ENCODE data around the gene ERMP1.

The ERMP1 gene

DNA sequence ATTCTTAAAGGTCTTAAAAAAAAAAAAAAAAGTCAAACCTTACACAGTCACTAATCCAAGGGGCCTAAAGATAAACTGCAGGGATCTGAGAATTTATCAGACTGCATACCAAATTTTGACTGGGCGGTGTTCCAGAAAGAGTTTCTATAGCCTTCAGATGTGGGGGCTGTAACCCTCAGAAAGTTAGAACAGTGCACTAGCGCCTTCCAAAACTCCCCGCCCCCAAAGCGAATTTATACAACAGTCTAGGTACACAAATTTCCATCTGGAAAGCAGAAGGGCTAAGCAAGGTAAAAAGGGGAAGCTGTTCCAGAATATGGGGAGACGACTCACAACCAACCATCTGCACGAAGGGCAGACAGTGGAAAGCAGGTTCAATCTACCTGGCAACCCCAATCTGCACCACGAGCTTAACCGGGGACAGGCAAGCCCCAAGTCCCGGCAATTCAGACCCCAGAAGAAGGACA, 813 bp downstream of the ERMP1 start:
- 0 out of 3 replicates have a peak, but pooled peaks have one; percentile 0 for ATAC-seq (ENCODE audit: insufficient read depth, low read depth)
- Histone ChIP-seq H3K27ac (ENCODE audit: low read length) (0 out of 2 replicates have a peak overlapping the region, but pooled peaks have one; percentile 1), H3K79me2 (ENCODE audit: insufficient read depth, low read length) (no peaks in the 10 kb centered on the region), H3K4me1 (ENCODE audit: insufficient read depth, low read length) (peaks cover 30% of the 10 kb centered on the region), H3K9me3 (ENCODE audit: insufficient read depth, low read length, severe bottlenecking) (no peaks in the 10 kb centered on the region), H3K4me3 (ENCODE audit: low read depth in 1 of 2, low read length in 2 of 2) (peak overlapping the region; percentile 50 to 93; a peak in 3 of 4 replicates), H4K20me1 (ENCODE audit: insufficient read depth, low read length) (no peaks in the 10 kb centered on the region; the same call in 1 of the 2 replicates), H2AFZ (ENCODE audit: low read depth, low read length) (peak overlapping the region; percentile 93), H3K9ac (ENCODE audit: low read depth, low read length) (peak overlapping the region; percentile 79), H3K4me2 (ENCODE audit: insufficient read depth, low read length) (peak overlapping the region; percentile 99), H3K27me3 (ENCODE audit: insufficient read depth, low read length, poor library complexity) (peaks cover 19% of the 10 kb centered on the region), H3K36me3 (ENCODE audit: insufficient read depth, low read length) (no peaks in the 10 kb centered on the region; the same call in 1 of the 2 replicates)
- DNase-seq = peak; percentile 11
- no peak for TF ChIP-seq EZH2 (IDR thresholded peaks at IDR 0.05; ENCODE audit: borderline replicate concordance, low read depth, low read length, severe bottlenecking)
- TF ChIP-seq, protein P1, sequence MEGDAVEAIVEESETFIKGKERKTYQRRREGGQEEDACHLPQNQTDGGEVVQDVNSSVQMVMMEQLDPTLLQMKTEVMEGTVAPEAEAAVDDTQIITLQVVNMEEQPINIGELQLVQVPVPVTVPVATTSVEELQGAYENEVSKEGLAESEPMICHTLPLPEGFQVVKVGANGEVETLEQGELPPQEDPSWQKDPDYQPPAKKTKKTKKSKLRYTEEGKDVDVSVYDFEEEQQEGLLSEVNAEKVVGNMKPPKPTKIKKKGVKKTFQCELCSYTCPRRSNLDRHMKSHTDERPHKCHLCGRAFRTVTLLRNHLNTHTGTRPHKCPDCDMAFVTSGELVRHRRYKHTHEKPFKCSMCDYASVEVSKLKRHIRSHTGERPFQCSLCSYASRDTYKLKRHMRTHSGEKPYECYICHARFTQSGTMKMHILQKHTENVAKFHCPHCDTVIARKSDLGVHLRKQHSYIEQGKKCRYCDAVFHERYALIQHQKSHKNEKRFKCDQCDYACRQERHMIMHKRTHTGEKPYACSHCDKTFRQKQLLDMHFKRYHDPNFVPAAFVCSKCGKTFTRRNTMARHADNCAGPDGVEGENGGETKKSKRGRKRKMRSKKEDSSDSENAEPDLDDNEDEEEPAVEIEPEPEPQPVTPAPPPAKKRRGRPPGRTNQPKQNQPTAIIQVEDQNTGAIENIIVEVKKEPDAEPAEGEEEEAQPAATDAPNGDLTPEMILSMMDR (IDR thresholded peaks at IDR 0.05; ENCODE audit: borderline replicate concordance, extremely low read depth, low read length, poor library complexity, severe bottlenecking) = no peak

- Histone ChIP-seq H3K4me3 (ENCODE audit: low read depth in 1 of 2, low read length in 2 of 2) (no peak overlapping the region), H2AFZ (ENCODE audit: low read depth, low read length) (no peak overlapping the region), H3K27me3 (ENCODE audit: insufficient read depth, low read length, poor library complexity) (no peaks in the 10 kb centered on the region), H3K4me1 (ENCODE audit: insufficient read depth, low read length) (0 out of 2 replicates have a peak, but pooled peaks cover 5% of the 10 kb centered on the region), H3K36me3 (ENCODE audit: insufficient read depth, low read length) (no peaks in the 10 kb centered on the region; the same call in 1 of the 2 replicates), H3K27ac (ENCODE audit: low read length) (no peak overlapping the region), H3K4me2 (ENCODE audit: insufficient read depth, low read length) (no peak overlapping the region), H3K9me3 (ENCODE audit: insufficient read depth, low read length, severe bottlenecking) (no peaks in the 10 kb centered on the region), H4K20me1 (ENCODE audit: insufficient read depth, low read length) (no peaks in the 10 kb centered on the region), H3K79me2 (ENCODE audit: insufficient read depth, low read length) (no peaks in the 10 kb centered on the region), H3K9ac (ENCODE audit: low read depth, low read length) (no peak overlapping the region)
- no peak for TF ChIP-seq EZH2 (IDR thresholded peaks at IDR 0.05; ENCODE audit: borderline replicate concordance, low read depth, low read length, severe bottlenecking)
- TF ChIP-seq, protein P1 (IDR thresholded peaks at IDR 0.05; ENCODE audit: borderline replicate concordance, extremely low read depth, low read length, poor library complexity, severe bottlenecking) = no peak
- DNase-seq = no peak
- no peak for ATAC-seq (ENCODE audit: insufficient read depth, low read depth)
These were observed 6.9 kb downstream of the ERMP1 start for GRCh38 chr9:5825895-5826622.

DNA sequence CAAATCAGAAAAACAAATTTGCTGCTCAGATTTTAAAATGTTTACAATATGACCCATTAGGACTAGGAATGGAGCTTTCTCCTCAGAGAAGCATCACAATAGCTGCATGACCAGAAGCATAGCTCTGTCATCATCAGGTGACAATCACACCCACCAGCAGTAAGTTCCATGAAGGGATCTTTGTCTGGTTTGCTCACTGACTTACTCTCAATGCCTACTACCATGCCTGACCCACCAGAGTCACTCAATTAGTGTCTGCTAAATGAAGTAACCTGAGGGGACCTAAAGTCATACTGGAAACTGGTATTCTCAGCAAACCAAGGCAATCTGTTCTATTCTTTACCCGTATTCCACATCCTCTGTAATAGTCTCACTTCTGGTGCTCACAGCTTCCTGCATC, 7.7 kb downstream of the ERMP1 start:
- H3K9me3 ChIP-seq (ENCODE audit: insufficient read depth, low read length, severe bottlenecking) = no peaks in the 10 kb centered on the region
- H3K36me3 ChIP-seq (ENCODE audit: insufficient read depth, low read length) = no peaks in the 10 kb centered on the region; the same call in 1 of the 2 replicates
- TF ChIP-seq, protein P1 (IDR thresholded peaks at IDR 0.05; ENCODE audit: borderline replicate concordance, extremely low read depth, low read length, poor library complexity, severe bottlenecking) = no peak
- no peak for TF ChIP-seq EZH2 (IDR thresholded peaks at IDR 0.05; ENCODE audit: borderline replicate concordance, low read depth, low read length, severe bottlenecking)
- no peak overlapping the region for H3K4me2 ChIP-seq (ENCODE audit: insufficient read depth, low read length)
- H3K27ac ChIP-seq (ENCODE audit: low read length) = no peak overlapping the region
- no peak overlapping the region for H3K9ac ChIP-seq (ENCODE audit: low read depth, low read length)
- no peaks in the 10 kb centered on the region for H4K20me1 ChIP-seq (ENCODE audit: insufficient read depth, low read length)
- no peak for DNase-seq
- no peaks in the 10 kb centered on the region for H3K4me1 ChIP-seq (ENCODE audit: insufficient read depth, low read length)
- H3K79me2 ChIP-seq (ENCODE audit: insufficient read depth, low read length) = no peaks in the 10 kb centered on the region
- H3K4me3 ChIP-seq (ENCODE audit: low read depth in 1 of 2, low read length in 2 of 2) = no peak overlapping the region
- H2AFZ ChIP-seq (ENCODE audit: low read depth, low read length) = no peak overlapping the region
- no peaks in the 10 kb centered on the region for H3K27me3 ChIP-seq (ENCODE audit: insufficient read depth, low read length, poor library complexity)
- no peak for ATAC-seq (ENCODE audit: insufficient read depth, low read depth)

Measured in DND-41 (cell line).